ENCODE data around the gene POU5F2.

POU5F2 gene

GRCh38 chr5:93741136-93741811 lies at the start of gene POU5F2:
TSS of gene POU5F2 (minus strand) at chr5:93741600. CDS start at chr5:93741563, 37 bp downstream.
- ChIA-PET CTCF (interaction anchor here (0.6 kb wide), 1 partner anchor 816 kb away, joined by 3 read pairs; no protein-coding TSS in a partner anchor), POLR2A (no interaction called here)
- no peak for DNase-seq (ENCODE audit: extremely low spot score)
- no peak for TF ChIP-seq NFRKB (IDR thresholded peaks at IDR 0.05)
- no peak for TF ChIP-seq ZNF384 (IDR thresholded peaks at IDR 0.05)
- no peak for TF ChIP-seq SP1 (IDR thresholded peaks at IDR 0.05)
- no peak for TF ChIP-seq FOXM1 (IDR thresholded peaks at IDR 0.05; ENCODE audit: borderline replicate concordance)
- no peak for TF ChIP-seq PKNOX1 (IDR thresholded peaks at IDR 0.05)
- no peak for TF ChIP-seq ELF4 (IDR thresholded peaks at IDR 0.05)
- TF ChIP-seq LEF1 (IDR thresholded peaks at IDR 0.05; ENCODE audit: borderline replicate concordance) = no peak
- TF ChIP-seq SUZ12 (IDR thresholded peaks at IDR 0.05) = no peak

GRCh38 chr5:93790401-93790800 lies 49.0 kb upstream of the POU5F2 start:
- POLR2A ChIA-PET = interaction anchor here (0.6 to 1.4 kb wide), 2 partner anchors 169 to 204 kb away, joined by 3 to 4 read pairs; no protein-coding TSS in a partner anchor

GRCh38 chr5:93789173-93790067 lies 48.0 kb upstream of the POU5F2 start:
- ChIA-PET CTCF (interaction anchor here (0.7 to 1.3 kb wide), 4 partner anchors 20 to 188 kb away, joined by 4 to 6 read pairs (median 4); no protein-coding TSS in a partner anchor), POLR2A (interaction anchor here (0.9 kb wide), 1 partner anchor 168 kb away, joined by 3 read pairs; no protein-coding TSS in a partner anchor)
- no peak for DNase-seq (ENCODE audit: extremely low spot score)
- no peak for TF ChIP-seq ARNT (IDR thresholded peaks at IDR 0.05)
- TF ChIP-seq FOXA1 (IDR thresholded peaks at IDR 0.05) = no peak
- TF ChIP-seq FOXK2 (IDR thresholded peaks at IDR 0.05) = no peak
- TF ChIP-seq SUZ12 (IDR thresholded peaks at IDR 0.05) = no peak
- TF ChIP-seq SP1 (IDR thresholded peaks at IDR 0.05) = no peak
- no peak for TF ChIP-seq ZNF384 (IDR thresholded peaks at IDR 0.05)
- no peak for TF ChIP-seq BHLHE40 (IDR thresholded peaks at IDR 0.05; ENCODE audit: borderline replicate concordance)
- no peak for TF ChIP-seq L3MBTL2 (conservative IDR thresholded peaks at IDR 0.05)
- no peak for TF ChIP-seq PKNOX1 (IDR thresholded peaks at IDR 0.05)
- no peak for TF ChIP-seq TARDBP (IDR thresholded peaks at IDR 0.05)
- no peak for TF ChIP-seq HDGF (IDR thresholded peaks at IDR 0.05; ENCODE audit: borderline replicate concordance)
- no peak for TF ChIP-seq ELF4 (IDR thresholded peaks at IDR 0.05)
- no peak for TF ChIP-seq FOXM1 (IDR thresholded peaks at IDR 0.05; ENCODE audit: borderline replicate concordance)
- TF ChIP-seq NFRKB (IDR thresholded peaks at IDR 0.05) = no peak
- no peak for TF ChIP-seq LEF1 (IDR thresholded peaks at IDR 0.05; ENCODE audit: borderline replicate concordance)
- no peak for TF ChIP-seq CTBP1 (IDR thresholded peaks at IDR 0.05; ENCODE audit: borderline replicate concordance)

More at GRCh38 chr5:93790401-93790800, 49.0 kb upstream of the POU5F2 start:
- no peak for DNase-seq (ENCODE audit: extremely low spot score)
- CTCF ChIA-PET = interaction anchor here (1.4 to 1.8 kb wide), 2 partner anchors 11 to 104 kb away, joined by 3 to 4 read pairs; no protein-coding TSS in a partner anchor
- TF ChIP-seq TARDBP (IDR thresholded peaks at IDR 0.05) (no peak), BHLHE40 (IDR thresholded peaks at IDR 0.05; ENCODE audit: borderline replicate concordance) (no peak), PKNOX1 (IDR thresholded peaks at IDR 0.05) (no peak), L3MBTL2 (conservative IDR thresholded peaks at IDR 0.05) (no peak), CTBP1 (IDR thresholded peaks at IDR 0.05; ENCODE audit: borderline replicate concordance) (no peak), ZNF384 (IDR thresholded peaks at IDR 0.05) (no peak), ELF4 (IDR thresholded peaks at IDR 0.05) (no peak), FOXK2 (IDR thresholded peaks at IDR 0.05) (no peak), FOXM1 (IDR thresholded peaks at IDR 0.05; ENCODE audit: borderline replicate concordance) (no peak), ARNT (IDR thresholded peaks at IDR 0.05) (no peak), HDGF (IDR thresholded peaks at IDR 0.05; ENCODE audit: borderline replicate concordance) (no peak)

- TF ChIP-seq ARNT (IDR thresholded peaks at IDR 0.05) (no peak), FOXK2 (IDR thresholded peaks at IDR 0.05) (no peak), PKNOX1 (IDR thresholded peaks at IDR 0.05) (no peak), BHLHE40 (IDR thresholded peaks at IDR 0.05; ENCODE audit: borderline replicate concordance) (no peak)
- no peak for DNase-seq (ENCODE audit: extremely low spot score)
- CTCF ChIA-PET = no interaction called here
- POLR2A ChIA-PET = no interaction called here
Measured at GRCh38 chr5:93787598-93787997, 46.2 kb upstream of the POU5F2 start.

GRCh38 chr5:93785475-93785874 lies 44.1 kb upstream of the POU5F2 start:
- ChIA-PET POLR2A (no interaction called here), CTCF (no interaction called here)
- no peak for TF ChIP-seq L3MBTL2 (conservative IDR thresholded peaks at IDR 0.05)
- TF ChIP-seq TARDBP (IDR thresholded peaks at IDR 0.05) = no peak
- no peak for TF ChIP-seq HDGF (IDR thresholded peaks at IDR 0.05; ENCODE audit: borderline replicate concordance)
- no peak for TF ChIP-seq SUZ12 (IDR thresholded peaks at IDR 0.05)
- TF ChIP-seq CTBP1 (IDR thresholded peaks at IDR 0.05; ENCODE audit: borderline replicate concordance) = no peak
- no peak for TF ChIP-seq ARNT (IDR thresholded peaks at IDR 0.05)
- TF ChIP-seq LEF1 (IDR thresholded peaks at IDR 0.05; ENCODE audit: borderline replicate concordance) = no peak
- TF ChIP-seq FOXK2 (IDR thresholded peaks at IDR 0.05) = no peak
- TF ChIP-seq ELF4 (IDR thresholded peaks at IDR 0.05) = no peak
- TF ChIP-seq ZNF384 (IDR thresholded peaks at IDR 0.05) = no peak
- no peak for TF ChIP-seq NFRKB (IDR thresholded peaks at IDR 0.05)
- no peak for TF ChIP-seq FOXA1 (IDR thresholded peaks at IDR 0.05)
- TF ChIP-seq SP1 (IDR thresholded peaks at IDR 0.05) = no peak
- no peak for TF ChIP-seq FOXM1 (IDR thresholded peaks at IDR 0.05; ENCODE audit: borderline replicate concordance)
- no peak for TF ChIP-seq PKNOX1 (IDR thresholded peaks at IDR 0.05)
- DNase-seq (ENCODE audit: extremely low spot score) = no peak

Data from HEK293T (cell line).